Keratinocyte (primary cell): ENCODE measurements around the gene NLGN1.

Experiments
- CTCF ChIP-seq, 3 experiments: IDR thresholded peaks in 1 of 3; conservative IDR thresholded peaks in 1 of 3; optimal IDR thresholded peaks in 1 of 3; 2 replicates in 2 of 3; 3 replicates in 1 of 3; pipeline versions ENCODE3 to v1.5.1; 2011; ENCODE audit warnings: low read length in 3 of 3, mild to moderate bottlenecking in 3 of 3, moderate library complexity in 2 of 3, control low read depth in 1 of 3, inconsistent platforms in 1 of 3; ENCODE audit not compliant: insufficient read depth in 2 of 3; ENCODE audit errors: extremely low read depth in 1 of 3
- EZH2 ChIP-seq: IDR thresholded peaks from one replicate; pipeline ENCODE4 v1.6.1; 2012; ENCODE audit warnings: inconsistent platforms, mild to moderate bottlenecking, low read length, moderate library complexity

GRCh38 chr3:173708191-173708590 lies 310.6 kb downstream of the NLGN1 start:
- no peak for TF ChIP-seq EZH2
- no peak for TF ChIP-seq CTCF (optimal IDR thresholded peaks at IDR 0.05 in 1 of 3, IDR thresholded peaks at IDR 0.05 in 1 of 3, conservative IDR thresholded peaks at IDR 0.05 in 1 of 3; ENCODE audit: extremely low read depth in 1 of 3, insufficient read depth in 2 of 3, low read length in 3 of 3)
